ENCODE data around the gene GDPD5. TPM values are rescaled to one million over a fixed set of nuclear protein-coding genes. Genes with fewer than 3 reads are reported as not detected.
A peak's percentile ranks its signal among the peaks of the same experiment; 100 is the strongest.

The GDPD5 gene
- total RNA-seq, 1 donor from 2014 or later: 14.5 TPM

GRCh38 chr11:75445315-75445953, 80.3 kb downstream of the GDPD5 start:
- intact Hi-C loops (cut with micrococcal nuclease): loop anchor here (1.0 to 2.0 kb wide), 2 partner anchors 57 to 87 kb away; no protein-coding TSS in a partner anchor
- Mint-ChIP-seq H3K4me3 (no peak overlapping the region), H3K27ac (no peak overlapping the region), H3K9me3 (no peaks in the 10 kb centered on the region), H3K4me1 (no peaks in the 10 kb centered on the region), H3K27me3 (peaks cover 2% of the 10 kb centered on the region), H3K36me3 (ENCODE audit: low read depth) (no peaks in the 10 kb centered on the region)
- DNase-seq: peak; percentile 92

GRCh38 chr11:75443043-75443442, 82.7 kb downstream of the GDPD5 start:
- peaks cover 2% of the 10 kb centered on the region for H3K27me3 Mint-ChIP-seq
- no peak for DNase-seq
- intact Hi-C loops (cut with micrococcal nuclease): no loop called here
- no peaks in the 10 kb centered on the region for H3K9me3 Mint-ChIP-seq
- H3K27ac Mint-ChIP-seq: no peak overlapping the region
- no peaks in the 10 kb centered on the region for H3K4me1 Mint-ChIP-seq
- H3K4me3 Mint-ChIP-seq: no peak overlapping the region
- no peaks in the 10 kb centered on the region for H3K36me3 Mint-ChIP-seq (ENCODE audit: low read depth)

GRCh38 chr11:75442161-75442885, 83.4 kb downstream of the GDPD5 start:
- DNase-seq: no peak
- H3K4me3 Mint-ChIP-seq: no peak overlapping the region
- no peaks in the 10 kb centered on the region for H3K36me3 Mint-ChIP-seq (ENCODE audit: low read depth)
- intact Hi-C loops (cut with micrococcal nuclease): no loop called here
- peaks cover 2% of the 10 kb centered on the region for H3K27me3 Mint-ChIP-seq
- H3K9me3 Mint-ChIP-seq: no peaks in the 10 kb centered on the region
- H3K4me1 Mint-ChIP-seq: no peaks in the 10 kb centered on the region
- no peak overlapping the region for H3K27ac Mint-ChIP-seq

GRCh38 chr11:75441804-75442132, 84.0 kb downstream of the GDPD5 start:
- no peaks in the 10 kb centered on the region for H3K4me1 Mint-ChIP-seq
- H3K9me3 Mint-ChIP-seq: no peaks in the 10 kb centered on the region
- DNase-seq: no peak
- H3K36me3 Mint-ChIP-seq (ENCODE audit: low read depth): no peaks in the 10 kb centered on the region
- peaks cover 2% of the 10 kb centered on the region for H3K27me3 Mint-ChIP-seq
- no peak overlapping the region for H3K27ac Mint-ChIP-seq
- H3K4me3 Mint-ChIP-seq: no peak overlapping the region
- intact Hi-C loops (cut with micrococcal nuclease): no loop called here

DNA sequence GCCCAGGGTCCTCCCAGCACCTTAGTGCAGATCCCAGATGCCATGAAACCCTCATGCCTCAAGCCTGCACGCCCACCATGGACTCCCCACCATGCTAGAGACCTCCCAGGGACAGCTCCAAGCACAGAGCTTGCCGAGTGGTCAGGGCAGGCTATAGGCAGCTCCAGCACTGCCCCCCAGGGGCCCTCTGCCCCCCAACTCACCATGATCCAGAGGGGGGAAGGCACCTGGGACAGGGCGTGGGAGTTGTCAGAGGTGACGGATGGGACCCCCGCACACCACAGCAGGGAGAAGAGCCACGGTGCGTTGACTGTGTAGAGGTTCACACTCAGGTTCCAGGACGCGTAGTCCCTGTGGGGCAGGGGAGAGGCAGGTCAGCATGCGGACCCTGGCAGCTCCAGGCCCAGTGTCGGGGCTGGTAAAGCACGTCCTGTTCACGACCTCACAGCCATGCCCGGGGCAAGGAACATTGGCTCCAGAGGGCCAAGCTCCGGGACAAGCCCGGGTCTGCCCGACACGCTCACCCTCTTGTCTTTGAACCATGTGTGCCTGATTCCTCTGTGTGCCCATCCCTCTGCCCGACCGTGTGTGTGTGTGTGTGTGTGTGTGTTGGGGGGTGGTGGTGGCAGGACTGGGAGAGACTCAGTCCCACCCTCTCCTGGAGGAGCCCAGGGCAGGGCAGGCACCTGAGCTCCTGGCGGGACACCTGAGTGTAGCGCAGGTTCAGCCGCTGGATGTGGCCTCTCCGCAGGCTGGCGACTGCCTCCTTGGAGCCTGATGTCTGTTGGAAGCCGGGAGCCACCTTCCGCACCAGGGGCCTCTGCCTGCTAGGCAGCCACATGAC, 84.6 kb downstream of the GDPD5 start:
- Mint-ChIP-seq H3K27ac (no peak overlapping the region), H3K4me3 (no peak overlapping the region), H3K27me3 (peaks cover 2% of the 10 kb centered on the region), H3K9me3 (no peaks in the 10 kb centered on the region), H3K36me3 (ENCODE audit: low read depth) (no peaks in the 10 kb centered on the region), H3K4me1 (no peaks in the 10 kb centered on the region)
- intact Hi-C loops (cut with micrococcal nuclease): no loop called here
- DNase-seq: no peak

DNA sequence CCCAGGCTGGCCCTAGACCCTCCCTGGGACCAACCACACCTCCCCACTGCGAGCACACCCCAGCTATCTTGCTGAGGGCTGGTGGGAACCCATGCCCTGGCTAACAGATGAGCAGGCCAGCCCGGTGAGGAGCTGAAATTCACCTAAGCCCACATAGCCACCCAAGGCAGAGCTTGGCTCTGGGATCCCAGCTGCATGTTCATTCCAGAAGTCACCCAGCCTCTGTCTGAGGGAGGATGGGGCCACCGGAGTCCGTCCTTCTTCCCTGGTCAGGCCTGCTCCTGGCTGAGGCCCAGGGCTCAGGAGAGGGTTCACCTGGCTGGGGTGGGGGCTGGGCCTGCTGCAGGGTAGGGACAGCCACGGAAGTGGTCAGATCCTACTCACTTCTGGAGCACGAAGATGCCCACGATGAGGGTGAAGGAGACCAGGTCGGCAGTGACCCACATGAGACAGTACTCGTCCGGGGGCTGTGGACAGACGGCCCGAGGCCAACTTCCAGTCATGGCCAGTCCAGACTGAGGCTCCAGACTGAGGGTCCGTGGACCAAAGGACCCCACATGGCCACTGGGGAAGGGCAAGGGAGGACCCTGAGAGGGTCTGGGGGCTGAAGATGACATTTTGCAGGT, 86.1 kb downstream of the GDPD5 start:
- Mint-ChIP-seq H3K4me1 (no peaks in the 10 kb centered on the region), H3K27ac (no peak overlapping the region), H3K4me3 (no peak overlapping the region), H3K27me3 (no peaks in the 10 kb centered on the region), H3K36me3 (ENCODE audit: low read depth) (no peaks in the 10 kb centered on the region), H3K9me3 (no peaks in the 10 kb centered on the region)
- no peak for DNase-seq
- intact Hi-C loops (cut with micrococcal nuclease): no loop called here

GRCh38 chr11:75439026-75439425, 86.7 kb downstream of the GDPD5 start:
- Mint-ChIP-seq H3K4me1 (no peaks in the 10 kb centered on the region), H3K27me3 (no peaks in the 10 kb centered on the region), H3K27ac (no peak overlapping the region), H3K9me3 (no peaks in the 10 kb centered on the region), H3K4me3 (no peak overlapping the region), H3K36me3 (ENCODE audit: low read depth) (no peaks in the 10 kb centered on the region)
- intact Hi-C loops (cut with micrococcal nuclease): no loop called here
- DNase-seq: no peak

DNA sequence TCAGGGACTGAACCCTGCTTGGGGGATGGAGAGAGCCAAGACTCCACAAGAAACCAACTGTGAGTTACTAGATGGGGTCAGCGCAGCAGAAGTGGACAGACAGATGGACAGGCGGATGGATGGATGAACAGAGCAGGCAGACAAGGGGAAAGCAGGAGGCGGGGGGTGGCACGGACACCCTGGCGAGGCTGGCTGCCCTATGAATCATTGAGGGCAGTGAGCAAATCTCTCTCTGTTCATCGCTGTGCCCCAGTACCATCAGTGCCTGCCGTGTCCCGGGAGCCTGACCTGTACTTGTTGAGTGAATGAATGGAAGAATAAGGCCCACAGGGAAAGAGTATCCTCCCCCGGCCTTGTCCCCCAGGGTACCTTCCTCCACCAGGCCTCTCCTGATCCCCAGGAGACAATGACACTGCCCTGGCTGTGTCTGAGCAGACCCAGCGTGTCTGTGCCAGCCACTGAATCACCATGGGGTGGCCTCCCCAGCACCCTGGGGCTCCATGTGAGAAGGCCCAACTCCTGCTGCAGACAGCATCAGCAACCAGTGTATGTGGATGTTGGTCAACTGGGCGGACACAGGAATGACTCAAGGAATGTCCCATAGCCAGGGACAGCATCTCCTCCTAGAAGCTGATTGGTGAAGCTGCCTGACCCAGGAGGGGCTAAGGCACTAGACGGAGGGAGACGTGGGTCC, 87.6 kb downstream of the GDPD5 start:
- no peak for DNase-seq
- intact Hi-C loops (cut with micrococcal nuclease): no loop called here
- Mint-ChIP-seq H3K27me3 (peaks cover 4% of the 10 kb centered on the region), H3K4me3 (no peak overlapping the region), H3K36me3 (ENCODE audit: low read depth) (no peaks in the 10 kb centered on the region), H3K27ac (no peak overlapping the region), H3K4me1 (no peaks in the 10 kb centered on the region), H3K9me3 (no peaks in the 10 kb centered on the region)

DNA sequence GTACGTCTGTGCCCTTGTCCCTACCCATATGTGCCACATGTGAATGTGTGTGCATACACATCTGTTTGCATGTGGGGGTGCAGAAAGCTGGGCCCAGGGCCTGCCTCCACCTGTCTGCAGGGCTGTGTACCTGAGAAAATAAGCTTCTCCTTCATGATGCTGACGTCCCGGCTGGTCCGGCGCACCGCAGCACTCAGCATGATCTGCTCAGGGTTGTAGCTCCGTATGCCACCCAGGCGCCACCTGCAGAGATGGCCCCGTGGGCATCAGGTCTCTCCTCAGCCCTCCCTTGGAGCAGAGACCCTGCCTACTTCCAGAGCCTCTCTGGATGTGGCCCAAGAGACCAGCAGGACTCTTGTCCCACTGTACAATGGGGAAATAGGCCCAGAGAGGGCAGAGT, 88.9 kb downstream of the GDPD5 start:
- Mint-ChIP-seq H3K27ac (no peak overlapping the region), H3K9me3 (no peaks in the 10 kb centered on the region), H3K4me1 (peaks cover 3% of the 10 kb centered on the region), H3K4me3 (no peak overlapping the region), H3K36me3 (ENCODE audit: low read depth) (no peaks in the 10 kb centered on the region), H3K27me3 (peaks cover 17% of the 10 kb centered on the region)
- intact Hi-C loops (cut with micrococcal nuclease): no loop called here
- no peak for DNase-seq

GRCh38 chr11:75435571-75435925, 90.2 kb downstream of the GDPD5 start:
- DNase-seq: no peak
- Mint-ChIP-seq H3K4me1 (peaks cover 11% of the 10 kb centered on the region), H3K4me3 (no peak overlapping the region), H3K9me3 (no peaks in the 10 kb centered on the region), H3K27me3 (peaks cover 30% of the 10 kb centered on the region), H3K27ac (no peak overlapping the region), H3K36me3 (ENCODE audit: low read depth) (no peaks in the 10 kb centered on the region)
- intact Hi-C loops (cut with micrococcal nuclease): no loop called here

- Mint-ChIP-seq H3K36me3 (ENCODE audit: low read depth) (no peaks in the 10 kb centered on the region), H3K27ac (no peak overlapping the region), H3K4me1 (peaks cover 12% of the 10 kb centered on the region), H3K4me3 (no peak overlapping the region), H3K27me3 (peaks cover 31% of the 10 kb centered on the region), H3K9me3 (no peaks in the 10 kb centered on the region)
- intact Hi-C loops (cut with micrococcal nuclease): no loop called here
- DNase-seq: no peak
Observed at GRCh38 chr11:75434886-75435570, 90.7 kb downstream of the GDPD5 start.

DNA sequence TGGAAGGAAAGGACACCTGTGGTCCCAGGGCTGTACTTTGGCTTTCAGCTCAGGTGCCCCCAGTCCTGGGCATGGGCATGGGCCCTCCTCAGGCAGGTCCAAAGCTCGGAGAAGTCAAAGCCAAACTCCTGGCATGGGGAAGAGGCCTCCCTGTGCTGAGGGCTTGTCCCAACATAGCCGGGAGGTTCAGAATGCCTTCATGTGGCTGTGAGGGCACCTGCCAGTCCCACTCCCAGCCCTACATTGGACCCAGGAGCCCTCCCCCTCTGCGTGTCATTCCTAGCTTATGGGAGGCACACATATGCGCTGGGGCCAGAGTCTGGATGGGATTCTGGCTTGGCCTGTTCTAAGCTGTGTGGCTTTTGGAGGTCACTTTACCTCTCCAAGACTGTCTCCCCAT, 91.7 kb downstream of the GDPD5 start:
- Mint-ChIP-seq H3K4me3 (no peak overlapping the region), H3K4me1 (peaks cover 16% of the 10 kb centered on the region), H3K36me3 (ENCODE audit: low read depth) (peaks cover 3% of the 10 kb centered on the region), H3K27me3 (peaks cover 35% of the 10 kb centered on the region), H3K27ac (no peak overlapping the region), H3K9me3 (peaks cover 4% of the 10 kb centered on the region)
- intact Hi-C loops (cut with micrococcal nuclease): no loop called here
- DNase-seq: no peak

DNA sequence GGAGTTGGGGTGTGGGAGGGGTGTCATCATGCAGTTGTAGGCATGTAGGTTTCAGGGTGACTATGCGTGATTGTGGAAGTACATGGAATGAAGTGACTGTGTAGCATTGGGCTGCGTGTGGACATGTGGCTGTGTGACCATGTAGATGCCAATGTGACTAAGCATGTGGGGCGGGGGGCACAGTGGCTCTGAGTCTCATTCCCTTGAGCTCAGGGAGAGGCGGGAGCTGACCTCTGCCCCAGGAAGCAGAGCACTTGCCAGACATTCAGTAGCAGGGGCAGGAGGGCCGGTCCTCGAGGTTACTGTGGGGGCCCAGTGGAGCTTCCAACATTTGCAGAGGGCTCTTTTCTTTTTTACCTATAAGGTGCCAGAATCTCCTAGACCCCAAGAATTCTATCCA, 92.3 kb downstream of the GDPD5 start:
- Mint-ChIP-seq H3K9me3 (peaks cover 8% of the 10 kb centered on the region), H3K27ac (no peak overlapping the region), H3K4me1 (peaks cover 21% of the 10 kb centered on the region), H3K4me3 (no peak overlapping the region), H3K27me3 (peaks cover 41% of the 10 kb centered on the region), H3K36me3 (ENCODE audit: low read depth) (peaks cover 5% of the 10 kb centered on the region)
- no peak for DNase-seq
- intact Hi-C loops (cut with micrococcal nuclease): no loop called here
